Measurements from ENCODE around the gene FBXW8. TPM values are rescaled to one million over a fixed set of nuclear protein-coding genes. Genes with fewer than 3 reads are reported as not detected.

FBXW8 gene
- total RNA-seq, 1 donor from 2014 or later = 6.1 TPM

DNA sequence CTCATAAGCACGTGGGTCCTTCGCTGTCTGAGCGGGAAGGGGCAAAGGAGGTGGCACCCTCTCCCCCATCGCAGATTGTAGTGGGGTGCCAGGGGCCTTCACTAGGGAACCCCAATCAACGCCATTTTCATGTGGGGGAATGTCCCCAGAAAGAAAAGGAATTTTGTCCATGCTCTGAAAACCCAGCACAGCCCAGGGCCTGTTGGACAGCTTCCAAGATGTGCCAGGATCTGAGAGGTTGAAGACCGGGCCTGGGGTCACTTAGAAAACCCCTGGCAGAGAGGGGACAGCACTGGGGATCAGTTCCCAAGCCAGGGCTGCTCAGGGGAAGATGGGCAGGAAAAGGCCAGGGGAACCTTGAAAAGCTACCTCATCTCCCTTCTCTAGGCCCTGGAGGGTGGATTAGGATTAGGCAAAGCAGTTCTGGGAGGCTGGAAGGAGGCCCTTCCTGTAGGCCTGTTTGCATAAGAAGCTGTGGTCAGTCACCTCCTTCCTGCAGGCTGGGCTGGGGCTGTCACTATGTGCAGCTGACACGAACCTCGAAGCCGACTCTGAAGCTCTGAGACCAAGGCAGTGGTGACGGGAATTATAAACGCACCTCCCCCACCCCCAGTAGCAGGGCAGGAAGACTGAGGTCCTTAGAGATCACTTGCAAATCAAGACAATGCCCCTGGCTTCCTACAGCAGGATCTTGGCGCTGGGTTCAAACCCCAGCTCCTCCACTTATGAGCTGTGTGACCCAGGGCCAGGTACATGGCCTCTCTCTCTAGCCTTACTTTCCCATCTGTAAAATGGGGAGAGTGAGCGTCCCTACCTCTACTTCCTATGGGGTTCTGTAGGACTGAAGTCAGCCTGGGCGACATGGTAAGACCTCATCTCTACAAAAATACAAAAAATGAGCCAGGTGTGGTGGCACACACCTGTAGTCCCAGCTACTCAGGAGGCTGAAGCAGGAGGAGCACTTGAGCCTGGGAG is 159.5 kb downstream of the FBXW8 start:
- no peak for DNase-seq (ENCODE audit: low spot score)
- ATAC-seq = peak; percentile 11

DNA sequence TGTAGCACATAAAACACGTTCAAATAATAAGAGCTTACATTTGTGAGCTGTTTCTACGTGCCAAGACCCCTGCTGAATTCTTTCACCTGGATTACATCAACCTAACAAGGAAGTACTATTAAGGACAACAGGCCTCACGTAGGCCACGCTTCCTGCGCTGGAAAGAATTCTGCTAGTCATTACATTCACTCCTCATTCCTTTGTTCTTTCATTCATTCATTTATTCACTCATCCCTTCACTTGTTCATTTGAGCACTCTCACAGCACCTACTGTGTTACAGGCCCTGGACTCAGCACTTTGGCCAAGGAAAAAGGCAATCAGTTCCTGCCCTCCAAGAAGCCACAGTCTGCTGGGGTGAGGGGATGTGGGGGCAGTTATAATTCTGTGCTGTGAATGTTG is 160.3 kb downstream of the FBXW8 start:
- DNase-seq (ENCODE audit: low spot score) (no peak), ATAC-seq (no peak)

DNA sequence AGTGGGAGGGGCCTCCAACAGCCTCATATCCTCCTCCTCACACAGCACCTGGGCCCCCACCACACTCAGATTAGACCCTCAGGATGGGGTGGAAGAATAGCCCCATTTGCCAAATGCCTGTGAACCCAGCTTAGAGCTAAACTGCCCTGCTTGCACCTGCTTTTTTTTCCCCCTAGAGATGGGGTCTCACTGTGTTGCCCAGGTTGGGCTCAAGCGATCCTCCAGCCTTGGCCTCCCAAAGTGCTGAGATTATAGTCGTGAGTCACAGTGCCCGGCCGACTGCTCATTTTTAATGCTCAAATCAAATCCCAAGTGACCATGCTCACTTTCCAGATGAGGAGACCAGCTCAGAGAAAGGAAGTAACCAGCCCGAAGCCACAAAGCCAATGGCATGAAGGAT is 161.4 kb downstream of the FBXW8 start:
- no peak for DNase-seq (ENCODE audit: low spot score)
- ATAC-seq = no peak

DNA sequence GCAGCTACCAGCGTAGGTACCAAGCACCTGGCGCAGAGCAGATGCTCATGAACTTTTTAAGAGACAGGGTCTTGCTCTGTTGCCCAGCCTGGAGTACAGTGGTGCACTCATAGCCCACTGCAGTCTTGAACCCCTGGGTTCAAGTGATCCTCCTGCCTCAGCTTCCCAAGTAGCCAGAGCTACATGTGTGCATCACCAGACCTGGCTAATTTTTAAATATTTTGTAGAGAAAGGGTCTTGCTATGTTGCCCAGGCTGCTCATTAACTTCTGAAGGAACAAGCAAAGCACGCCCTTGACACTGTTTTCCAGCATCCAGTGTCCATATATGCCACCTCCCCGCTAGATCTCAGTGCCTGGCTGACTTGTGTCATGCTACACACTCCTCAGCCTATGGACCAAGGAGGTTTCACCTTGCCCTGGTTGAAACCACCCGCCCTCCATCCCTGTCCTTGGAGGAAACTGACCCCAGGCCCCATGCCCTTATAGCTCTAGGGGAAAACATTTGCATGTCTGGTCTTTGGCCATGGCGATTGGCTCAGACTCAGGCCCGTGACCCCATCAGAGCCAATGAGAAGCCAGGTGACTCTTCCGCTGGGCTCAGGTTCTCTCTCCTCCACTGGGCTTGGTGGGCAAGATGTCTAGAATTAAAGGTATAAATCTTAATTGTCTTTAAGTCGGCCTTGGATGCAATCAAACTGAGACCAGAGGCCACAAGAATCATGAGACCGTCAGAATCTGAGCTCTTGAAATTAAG is 162.2 kb downstream of the FBXW8 start:
- DNase-seq (ENCODE audit: low spot score) (no peak), ATAC-seq (no peak)

DNA sequence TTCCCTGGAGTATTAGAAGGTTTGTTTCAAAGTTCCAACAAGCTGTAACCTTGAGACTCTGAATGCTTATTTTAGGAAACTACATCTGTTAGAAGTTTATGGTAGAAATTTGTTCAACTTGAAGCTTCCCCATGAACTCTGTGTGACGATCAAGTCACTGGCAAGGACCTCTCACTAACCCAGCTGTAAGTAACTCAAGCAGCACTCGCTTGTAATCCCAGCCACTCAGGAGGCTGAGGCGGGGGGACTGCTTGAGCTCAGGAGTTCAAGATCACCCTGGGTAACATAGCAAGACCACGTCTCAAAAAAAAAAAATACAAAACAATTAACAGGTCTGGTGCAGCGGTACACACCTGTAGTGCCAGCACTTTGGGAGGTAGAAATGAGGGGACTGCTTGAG is 162.9 kb downstream of the FBXW8 start:
- DNase-seq (ENCODE audit: low spot score) (no peak), ATAC-seq (no peak)

DNA sequence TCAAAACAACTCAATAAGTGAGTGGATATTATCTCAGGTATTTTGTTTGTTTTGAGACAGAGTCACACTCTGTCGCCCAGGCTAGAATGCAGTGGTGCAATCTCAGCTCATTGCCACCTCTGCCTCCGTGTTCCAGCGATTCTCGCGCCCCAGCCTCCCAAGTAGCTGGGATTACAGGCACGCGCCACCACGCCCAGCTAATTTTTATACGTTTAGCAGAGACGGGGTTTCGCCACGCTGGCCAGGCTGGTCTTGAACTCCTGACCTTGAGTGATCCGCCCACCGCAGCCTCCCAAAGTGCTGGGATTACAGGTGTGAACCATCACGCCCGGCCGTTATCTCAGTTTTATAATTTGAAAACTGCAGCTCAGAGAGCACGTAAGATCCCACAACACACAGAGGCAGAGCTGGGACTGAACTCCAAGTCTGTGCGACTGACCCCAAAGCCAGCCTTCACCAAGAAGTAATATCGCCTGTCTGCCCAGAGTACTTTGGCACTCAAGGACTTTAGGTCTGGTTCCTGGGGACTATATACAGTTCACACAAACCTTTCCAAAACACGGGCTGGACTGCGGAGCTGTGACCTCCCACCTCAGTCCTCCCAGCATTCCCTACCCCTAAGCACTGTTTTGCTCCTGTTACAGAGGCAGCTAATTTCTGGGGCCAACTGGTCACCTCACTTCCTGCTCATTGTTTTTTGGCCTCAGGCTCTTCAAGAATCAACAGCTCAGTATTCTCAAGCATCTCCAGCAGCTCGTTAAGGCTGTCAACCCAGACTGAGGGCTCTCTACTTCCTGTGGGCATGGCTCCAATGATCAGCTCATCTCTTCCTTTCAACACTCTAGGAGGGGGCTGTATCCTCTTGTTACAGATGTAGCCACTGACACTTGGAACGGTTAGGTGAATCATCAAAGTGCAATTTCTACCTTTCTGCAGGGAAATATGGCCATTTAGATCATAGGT is 165.9 kb downstream of the FBXW8 start:
- no peak for ATAC-seq

DNA sequence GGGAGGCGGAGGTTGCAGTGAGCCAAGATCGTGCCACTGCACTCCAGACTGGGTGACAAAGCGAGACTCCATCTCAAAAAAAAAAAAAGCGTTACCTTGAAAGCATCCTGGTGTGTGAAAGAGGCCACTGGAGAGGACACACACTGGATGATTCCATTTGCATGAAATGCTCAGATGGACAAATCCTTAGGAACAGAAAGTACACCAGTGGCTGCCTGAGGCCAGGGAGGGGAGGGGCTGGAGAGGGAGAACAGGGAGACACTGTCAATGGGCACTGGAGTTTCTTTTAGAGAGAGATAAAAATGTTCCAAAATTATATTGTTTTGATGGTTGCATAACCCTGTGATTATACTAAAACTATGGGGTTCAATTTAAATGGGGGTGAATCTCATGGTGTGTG is 168.7 kb downstream of the FBXW8 start:
- ATAC-seq (no peak), DNase-seq (ENCODE audit: low spot score) (no peak)

More for the DNA sequence above, 165.9 kb downstream of the FBXW8 start:
- no peak for DNase-seq (ENCODE audit: low spot score)

DNA sequence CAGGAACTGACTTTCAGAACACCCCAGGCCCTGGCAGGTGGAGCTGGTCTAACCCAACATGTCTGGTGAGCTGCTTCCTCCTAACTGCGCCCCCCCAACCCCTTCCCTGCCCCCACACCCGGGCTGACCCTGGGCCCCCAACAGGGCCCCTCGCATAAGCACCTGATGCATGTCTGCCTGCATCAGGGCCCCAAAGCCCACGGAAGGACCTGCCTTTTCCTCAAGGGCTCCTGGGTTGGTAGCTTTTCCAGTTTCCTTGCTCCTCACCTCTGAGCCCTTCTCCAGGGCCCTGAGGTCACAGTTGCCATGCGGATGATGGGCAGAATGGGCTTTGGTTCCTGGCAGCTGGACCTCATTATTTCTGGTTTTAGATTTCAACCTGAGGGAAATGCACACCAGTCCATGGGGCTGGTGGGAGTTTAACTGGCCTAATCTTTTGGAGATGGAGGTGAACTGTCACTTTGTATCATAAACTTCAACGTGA is 170.0 kb downstream of the FBXW8 start:
- ATAC-seq = no peak
- no peak for DNase-seq (ENCODE audit: low spot score)

Other genes starting within 250 kb of the FBXW8 start
- 6.8 TPM for gene SPRING1, start 172.9 kb upstream of the FBXW8 start, total RNA-seq
- gene RNFT2, start 172.6 kb upstream of the FBXW8 start, total RNA-seq = 0.40 TPM
- gene HRK, start 29.5 kb upstream of the FBXW8 start, total RNA-seq = not detected
- gene TESC, start 188.5 kb downstream of the FBXW8 start, total RNA-seq = 3.1 TPM

Data from left lobe of liver (tissue), 2 donors.